HG02970 (cell line): Measurements from ENCODE around the gene MBNL2.

Experiments used
- ATAC-seq: cut with Tn5 transposase; IDR thresholded peaks from one replicate; pipeline ENCODE4 v1.9.1; 2021; ENCODE audit warnings: mild to moderate bottlenecking, moderate library complexity, moderate number of reproducible peaks; ENCODE audit not compliant: unreplicated experiment, low FRiP score

MBNL2 gene

DNA sequence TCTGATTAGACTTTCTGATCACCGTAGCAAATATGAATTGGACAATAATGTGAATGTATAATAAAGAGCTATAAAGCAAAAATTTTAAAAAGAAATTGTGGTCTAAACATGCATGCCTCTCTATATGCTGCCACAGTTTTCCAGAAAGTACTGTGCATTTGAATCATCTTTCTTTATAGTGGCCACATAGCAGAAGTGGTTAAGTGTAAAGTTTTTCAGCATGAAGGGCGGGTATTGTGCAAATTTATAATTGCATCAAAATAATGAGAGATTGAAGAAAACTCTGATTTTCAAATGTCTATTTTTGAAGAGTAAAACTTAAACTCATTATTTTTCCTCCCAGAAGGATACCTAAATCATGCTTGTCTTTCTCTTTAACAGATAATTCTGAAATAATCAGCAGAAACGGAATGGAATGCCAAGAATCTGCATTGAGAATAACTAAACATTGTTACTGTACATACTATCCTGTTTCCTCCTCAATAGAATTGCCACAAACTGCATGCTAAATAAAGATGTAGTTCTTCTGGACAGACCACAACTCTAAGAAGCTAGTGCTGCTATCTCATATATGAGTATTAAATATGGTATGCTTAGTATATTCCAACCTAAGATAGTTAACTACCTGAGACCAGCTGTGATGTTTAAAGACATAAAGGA, 168.9 kb downstream of the MBNL2 start:
- no peak for ATAC-seq

DNA sequence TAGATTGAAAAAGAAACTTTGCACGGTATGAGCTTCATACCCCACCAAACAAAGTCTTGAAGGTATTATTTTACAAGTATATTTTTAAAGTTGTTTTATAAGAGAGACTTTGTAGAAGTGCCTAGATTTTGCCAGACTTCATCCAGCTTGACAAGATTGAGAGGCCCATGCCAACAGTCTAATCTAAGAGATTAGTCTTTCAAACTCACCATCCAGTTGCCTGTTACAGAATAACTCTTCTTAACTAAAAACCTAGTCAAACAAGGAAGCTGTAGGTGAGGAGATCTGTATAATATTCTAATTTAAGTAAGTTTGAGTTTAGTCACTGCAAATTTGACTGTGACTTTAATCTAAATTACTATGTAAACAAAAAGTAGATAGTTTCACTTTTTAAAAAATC, 169.9 kb downstream of the MBNL2 start:
- no peak for ATAC-seq

DNA sequence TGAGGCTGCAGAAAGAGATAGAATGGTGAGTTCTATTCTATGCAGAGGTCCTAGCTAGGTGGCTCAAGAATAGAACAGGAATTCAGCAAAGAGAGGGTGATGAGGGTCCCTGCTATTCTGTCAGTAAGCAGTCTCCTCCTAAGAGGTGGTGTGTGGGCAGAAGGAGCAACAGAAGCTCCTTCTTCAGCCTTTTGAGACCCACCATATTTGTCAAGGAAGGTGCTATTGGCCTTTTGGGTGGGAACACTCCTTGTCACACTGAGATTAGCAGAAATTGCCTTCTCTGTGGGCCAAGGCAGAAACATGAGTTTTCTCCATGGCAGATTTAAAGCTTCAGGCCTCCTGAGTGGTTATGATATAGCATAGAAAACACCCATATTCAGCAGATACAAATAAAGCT, 172.4 kb downstream of the MBNL2 start:
- no peak for ATAC-seq

DNA sequence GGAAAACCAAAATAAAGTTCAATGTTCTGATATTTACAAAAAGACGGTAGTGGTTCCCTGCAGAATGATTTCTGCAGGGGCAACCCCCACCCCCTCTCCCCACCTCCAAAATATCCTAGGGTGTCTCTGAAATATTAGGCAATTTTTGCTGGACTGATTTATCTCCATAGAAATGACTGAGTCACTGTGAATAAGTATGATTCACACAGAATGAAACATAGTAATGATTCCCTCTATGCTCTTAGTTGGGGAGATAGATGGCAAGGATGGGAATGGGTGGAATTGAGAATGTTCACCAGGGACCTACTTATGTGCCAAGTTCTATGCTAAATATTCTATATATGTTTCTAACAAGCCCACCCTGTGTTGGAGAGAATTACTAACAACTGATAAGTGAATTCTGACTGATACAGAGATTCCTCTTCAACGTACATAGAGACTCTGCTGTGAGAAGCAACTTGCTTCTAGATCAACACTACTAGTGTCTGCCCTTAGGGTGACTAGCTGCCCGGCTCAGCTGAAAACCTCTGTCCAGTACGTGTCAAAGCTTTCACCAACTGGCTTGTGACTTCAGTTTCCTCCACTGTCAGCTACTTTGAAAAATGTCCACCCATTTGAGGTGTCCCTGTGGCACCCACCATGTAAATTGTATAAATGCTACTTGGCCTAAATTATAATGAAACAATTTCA, 173.5 kb downstream of the MBNL2 start:
- no peak for ATAC-seq

DNA sequence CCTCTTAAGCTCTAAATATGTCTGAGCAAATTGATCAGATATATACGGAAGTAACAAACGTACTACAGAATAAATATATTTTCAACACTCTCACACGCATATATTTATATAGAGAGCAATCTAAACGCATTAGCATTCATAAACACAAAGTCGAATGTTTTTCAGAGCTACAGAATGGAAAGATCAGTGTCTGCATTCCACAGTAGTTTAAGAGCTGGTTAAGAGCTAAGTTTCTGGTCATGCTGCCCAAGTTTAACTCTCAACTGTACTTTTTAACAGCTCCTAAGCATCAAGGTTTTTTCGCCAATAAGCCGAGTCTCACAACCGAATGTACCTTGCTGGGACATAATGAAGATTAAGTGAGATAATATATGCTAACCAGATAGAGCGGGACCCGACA, 175.1 kb downstream of the MBNL2 start:
- ATAC-seq = no peak

DNA sequence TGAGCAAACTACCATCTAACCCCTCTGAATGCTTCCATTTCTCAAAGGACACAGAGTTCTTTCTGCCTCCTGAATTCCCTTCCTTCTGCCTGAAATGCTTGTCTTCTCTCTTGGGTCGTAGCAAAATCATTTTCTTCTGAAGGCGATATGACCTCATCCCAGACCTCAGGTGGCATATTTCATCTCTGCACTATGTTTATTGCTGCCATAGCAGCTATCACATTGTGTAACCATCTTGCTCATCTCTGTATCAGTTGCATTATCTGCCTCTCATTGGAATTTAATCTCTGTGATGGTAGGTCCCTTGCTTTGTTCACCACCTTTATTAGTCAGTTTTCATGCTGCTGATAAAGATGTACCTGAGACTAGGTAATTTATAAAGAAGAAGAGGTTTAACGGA, 179.3 kb downstream of the MBNL2 start:
- ATAC-seq = no peak

DNA sequence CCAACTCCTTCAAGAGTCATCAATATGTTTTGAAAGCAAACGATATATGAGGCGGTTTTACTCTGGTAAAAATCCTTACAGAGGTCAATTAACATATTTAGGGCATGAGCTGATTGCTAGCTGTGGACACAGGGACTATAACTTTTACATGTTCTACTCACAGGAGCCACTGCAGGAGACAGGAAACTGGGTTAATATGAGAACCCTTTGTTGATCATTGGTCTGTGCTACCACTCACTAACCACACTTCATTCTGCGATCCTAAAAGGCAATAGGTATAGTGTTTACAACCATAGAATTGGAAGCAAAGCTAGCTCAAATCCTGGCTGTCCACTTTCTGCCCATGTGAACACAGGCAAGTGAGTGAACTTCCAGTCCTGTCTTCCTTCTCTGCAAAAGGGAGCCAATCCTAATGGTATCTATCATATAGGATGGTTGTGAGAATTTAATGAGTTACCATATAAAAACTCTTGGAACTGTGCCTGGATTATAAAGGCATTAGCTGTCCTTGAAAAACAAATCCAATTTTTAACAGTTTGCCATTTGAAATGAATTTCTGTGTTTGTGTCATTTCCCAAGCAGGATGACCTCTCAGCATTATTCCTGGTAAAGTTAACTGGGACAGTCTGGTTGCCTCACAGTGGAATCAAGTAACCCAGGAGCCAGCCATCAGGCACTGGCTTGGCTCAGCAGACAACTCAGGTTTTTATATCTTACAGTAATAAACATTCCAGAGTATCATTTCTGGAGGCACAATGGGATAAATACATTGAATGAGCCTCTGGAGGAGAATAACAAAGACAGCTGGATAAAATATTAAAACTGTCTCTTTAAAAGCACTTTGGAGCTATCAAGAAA, 182.0 kb downstream of the MBNL2 start:
- ATAC-seq = no peak

DNA sequence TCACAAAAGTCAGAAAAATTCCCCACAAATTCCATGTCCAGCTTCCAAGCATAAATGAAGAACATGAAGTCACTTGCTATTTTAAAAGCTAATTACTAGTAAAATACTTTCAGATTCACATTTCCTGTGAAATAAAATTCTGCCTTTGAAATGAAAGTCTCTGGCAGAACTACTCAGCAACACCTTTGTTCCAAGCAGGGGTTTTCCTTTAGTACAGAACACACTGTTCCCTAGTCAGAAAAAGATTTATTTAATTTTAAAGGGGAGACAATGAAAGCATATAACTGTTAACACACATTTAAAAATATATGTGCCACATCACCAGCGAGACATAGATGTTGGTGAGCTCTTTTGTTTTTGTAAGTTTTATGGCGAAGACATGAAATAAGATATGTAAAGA, 185.4 kb downstream of the MBNL2 start:
- no peak for ATAC-seq

DNA sequence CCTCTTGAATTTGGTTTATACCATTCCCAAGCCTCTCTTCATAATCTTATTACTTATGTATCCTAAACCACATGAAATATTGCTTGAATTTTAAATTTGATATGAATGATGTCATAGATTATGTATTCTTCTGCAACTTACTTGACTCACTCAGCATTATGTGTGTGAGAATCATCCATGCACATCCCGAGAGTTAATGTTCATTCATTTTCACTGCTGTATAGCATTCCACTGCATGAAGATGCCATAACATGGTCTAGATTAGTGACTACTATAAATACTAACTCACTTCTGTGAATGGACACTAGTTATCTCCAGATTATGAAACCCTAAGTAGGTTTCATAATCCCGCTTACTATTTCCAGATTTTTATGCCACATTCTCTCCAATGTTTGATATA, 186.8 kb downstream of the MBNL2 start:
- no peak for ATAC-seq

DNA sequence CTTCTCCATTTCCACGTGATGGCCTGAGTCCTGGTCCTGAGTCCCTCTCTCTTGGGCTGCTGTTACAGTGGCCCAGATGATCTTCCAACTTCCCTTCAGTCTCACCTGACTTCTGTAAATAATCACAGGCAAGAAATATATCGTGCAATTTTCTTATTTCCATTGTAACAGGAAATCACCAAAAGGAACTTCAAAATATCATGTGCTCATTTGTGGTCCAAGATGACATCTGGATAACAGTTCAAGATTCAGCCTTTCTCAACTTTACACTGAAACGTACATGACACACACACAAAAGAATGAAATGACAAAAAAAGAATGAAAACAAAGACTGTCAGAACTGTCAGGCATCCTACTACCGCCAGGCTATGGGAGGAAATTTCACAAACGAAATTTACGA, 189.9 kb downstream of the MBNL2 start:
- ATAC-seq = no peak

DNA sequence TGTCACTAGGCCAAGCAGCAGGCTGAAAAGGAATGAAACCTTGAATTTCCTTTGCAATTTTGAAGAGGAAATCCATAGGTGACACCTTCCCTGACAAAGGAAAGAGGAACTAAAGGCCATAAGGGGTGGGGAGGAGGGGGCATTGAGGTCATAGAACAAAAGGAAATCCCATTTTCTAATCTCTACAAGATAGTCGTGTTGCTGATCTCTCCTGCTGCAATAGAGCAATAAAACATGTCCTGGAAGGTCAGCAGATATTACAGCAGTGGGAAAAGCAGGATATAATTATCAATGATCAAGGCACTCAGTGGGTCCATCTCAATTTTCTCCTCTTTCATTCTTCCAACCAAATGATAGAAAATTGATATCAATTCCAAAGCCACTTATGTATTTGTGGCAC, 191.6 kb downstream of the MBNL2 start:
- no peak for ATAC-seq

DNA sequence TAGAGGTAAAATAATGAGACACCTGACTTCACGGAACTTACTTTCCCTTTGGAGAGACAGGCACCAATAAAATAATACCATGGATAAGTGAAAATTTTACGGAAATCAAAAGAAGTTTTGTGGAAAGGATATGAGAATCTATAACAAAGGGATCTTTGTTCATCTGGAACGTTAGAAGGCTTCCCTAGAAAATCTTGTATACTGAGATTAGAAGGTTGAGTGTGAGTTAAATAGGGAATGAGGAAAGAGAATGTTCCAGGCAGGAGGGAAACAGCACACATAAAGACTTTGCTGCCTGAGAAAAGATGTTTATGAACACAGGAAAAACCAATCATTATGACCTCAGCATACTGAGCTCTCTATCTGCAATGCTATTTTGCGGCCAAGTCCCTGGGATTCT, 192.3 kb downstream of the MBNL2 start:
- ATAC-seq = no peak

DNA sequence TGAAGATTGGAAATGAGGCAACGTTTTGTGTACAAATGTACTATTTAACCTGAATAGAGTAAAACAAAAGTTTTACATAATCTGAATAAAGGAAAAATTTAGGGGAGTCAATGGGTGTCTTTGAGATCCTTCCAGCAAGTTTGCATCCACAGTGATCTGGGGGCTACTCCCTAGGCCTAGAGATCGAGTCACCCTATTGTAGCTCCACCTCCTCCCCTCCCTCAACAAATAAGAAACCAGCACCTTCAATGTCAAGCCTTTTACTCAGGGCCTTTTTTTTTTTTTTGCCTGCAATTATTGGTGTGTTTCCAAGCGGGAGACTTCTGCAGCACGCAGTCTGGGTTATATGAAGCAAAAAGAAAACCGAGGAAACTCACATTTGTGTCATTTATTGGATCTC, 195.6 kb downstream of the MBNL2 start:
- ATAC-seq = no peak

DNA sequence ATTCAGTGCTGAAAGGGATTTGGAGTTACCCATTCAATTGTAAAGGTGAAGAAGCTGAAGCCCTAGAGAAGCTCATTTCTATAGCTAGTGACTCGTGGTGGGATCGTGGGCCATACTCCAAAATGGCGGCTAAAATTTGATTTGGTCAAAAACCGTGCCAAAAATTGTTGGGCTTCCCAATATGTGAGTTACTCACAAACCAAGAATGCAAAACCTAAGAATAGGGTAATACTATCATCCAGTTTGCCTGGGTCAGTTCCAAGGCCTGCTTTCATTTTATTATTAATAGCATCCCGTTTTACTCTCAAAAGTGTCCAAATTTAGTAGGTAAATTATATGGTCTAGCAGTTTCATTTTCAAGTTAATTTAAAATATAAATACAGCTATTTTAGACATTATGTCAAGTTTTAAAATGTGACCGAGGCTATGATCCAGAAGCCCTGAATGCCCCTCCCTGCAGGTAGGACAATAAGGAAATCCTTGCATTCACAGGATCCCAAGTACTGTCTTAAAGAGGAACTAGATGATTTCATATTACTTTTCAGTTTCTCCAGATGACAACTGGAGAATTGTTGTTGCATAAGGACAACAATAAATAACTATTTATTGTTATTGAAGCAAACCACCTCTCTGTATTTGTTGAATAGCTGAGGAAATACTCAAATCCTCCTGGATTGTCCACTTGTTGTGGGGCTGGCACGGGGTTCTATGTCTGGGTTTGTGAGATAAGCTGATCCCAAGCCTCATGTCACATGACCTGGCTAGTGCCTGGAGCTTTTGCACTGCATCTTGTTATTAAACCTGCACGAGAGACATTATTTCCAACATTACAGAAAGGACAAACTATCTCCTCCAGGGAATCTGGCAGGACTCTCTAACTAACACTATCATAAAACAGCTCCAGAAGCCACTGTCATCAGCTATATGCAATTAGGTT, 200.3 kb downstream of the MBNL2 start:
- no peak for ATAC-seq

DNA sequence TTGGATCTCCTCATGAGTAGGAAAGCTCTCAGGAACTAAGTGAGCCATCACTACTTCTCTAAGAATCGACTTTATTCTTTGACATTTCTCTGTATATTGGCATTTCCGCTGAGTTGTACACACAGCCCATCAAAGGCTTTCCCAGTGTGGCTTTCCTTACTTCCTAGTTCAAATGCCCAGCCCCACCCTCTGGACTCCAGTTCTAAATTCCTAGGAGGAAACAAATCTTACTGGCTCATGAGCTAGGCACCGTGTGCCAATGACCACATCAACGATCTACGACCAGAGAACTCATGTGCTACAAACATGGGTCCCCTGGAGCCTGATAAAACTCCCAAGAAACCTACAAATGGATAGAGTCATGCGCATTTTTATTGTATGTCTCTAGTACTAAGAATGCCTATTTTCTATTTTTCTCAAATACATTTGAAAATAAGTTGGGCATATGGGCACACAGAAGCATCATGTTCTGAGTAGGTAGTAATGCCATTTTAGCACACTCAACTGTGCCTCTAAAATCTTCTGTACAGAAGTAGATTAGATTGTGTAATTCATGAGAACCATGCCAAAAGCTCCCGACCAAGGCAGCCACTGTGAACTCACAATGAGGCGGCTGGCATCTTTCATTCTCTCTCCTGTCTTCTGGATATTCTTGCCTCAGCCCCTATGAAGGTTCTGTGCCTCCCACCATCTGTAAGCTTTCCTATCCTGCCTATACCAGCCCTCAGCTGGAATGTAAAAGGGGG, 201.3 kb downstream of the MBNL2 start:
- no peak for ATAC-seq

DNA sequence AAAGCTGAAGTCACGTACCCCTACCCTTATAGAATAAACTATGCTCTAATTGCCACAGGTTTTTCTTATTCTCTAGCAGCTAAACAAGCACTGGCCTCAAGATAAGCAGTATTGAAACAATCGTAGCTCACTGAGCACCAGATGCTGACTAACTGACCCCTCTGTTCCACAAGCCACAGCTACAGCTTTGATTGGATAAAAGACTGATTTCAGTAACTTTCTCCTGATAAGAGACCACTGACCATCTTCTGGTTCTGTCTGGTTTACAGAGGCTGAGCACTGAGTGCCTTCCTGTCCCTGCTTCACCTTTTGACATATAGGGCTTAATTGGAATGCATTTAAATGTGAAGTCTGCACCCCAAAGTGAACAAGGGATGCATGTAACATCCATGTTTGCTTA, 203.5 kb downstream of the MBNL2 start:
- ATAC-seq = no peak

DNA sequence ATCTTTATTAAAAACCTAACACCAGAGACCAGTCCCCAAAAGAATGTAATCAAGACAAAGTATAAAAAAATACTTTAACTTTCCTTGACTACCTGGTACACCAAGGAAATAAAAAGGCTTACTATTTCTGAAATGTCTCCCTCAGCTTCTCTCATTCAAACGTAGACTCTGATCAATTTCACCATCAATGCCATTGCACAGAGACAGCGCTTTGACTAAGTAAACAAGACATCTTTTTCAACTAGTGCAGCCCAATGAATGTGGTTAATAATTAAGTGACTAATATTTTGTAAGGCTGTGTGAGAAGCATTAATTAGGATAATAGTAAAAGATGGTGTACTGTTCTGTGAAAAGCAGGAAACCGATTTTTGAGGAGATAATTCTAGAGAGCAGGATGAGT, 204.6 kb downstream of the MBNL2 start:
- no peak for ATAC-seq

DNA sequence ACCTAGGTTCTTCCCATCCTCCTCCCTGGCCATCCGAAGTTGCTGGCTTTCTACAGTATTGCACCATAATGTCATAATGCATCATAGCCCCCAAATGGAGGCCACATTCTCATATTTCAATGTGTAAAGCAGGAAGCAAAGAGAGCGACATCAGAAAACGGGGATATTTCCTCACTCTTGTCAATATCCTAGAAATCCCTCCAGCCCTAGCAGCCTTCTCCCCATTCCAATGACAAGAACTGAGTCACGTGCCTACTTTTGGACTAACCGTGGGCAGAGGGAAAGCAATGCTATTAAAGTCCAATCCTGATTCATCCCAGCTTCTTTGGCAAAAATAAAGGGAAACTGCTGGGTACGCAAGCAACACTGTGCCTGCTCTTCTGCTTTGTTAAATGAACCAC, 207.5 kb downstream of the MBNL2 start:
- no peak for ATAC-seq

DNA sequence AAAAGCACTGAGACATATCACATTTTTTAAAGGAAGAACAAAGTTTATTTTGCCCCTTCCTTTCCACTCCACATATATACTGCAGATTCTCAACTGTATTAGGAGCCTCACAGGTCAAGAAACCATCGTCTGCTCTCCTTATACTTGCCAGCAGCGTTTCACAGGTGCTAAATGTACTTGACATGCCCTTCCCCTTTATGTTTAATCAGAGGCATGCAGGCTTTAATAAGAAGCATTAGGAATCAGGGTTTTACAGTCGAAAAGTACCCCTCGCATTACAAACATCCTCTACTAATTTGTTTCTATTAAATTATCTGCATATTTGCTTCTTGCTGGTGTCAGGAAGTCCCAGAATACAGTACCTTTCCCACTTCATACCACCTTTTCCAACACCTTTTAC, 208.2 kb downstream of the MBNL2 start:
- ATAC-seq = no peak
